SK-N-SH (cell line): Measurements from ENCODE around the gene ZCCHC14. TPM values are rescaled to one million over a fixed set of nuclear protein-coding genes. Genes with fewer than 3 reads are reported as not detected.
"Not testable (repeated sequence)": the region's sequence is repeated elsewhere in the genome, so short reads cannot be mapped to it uniquely, and the experiment has no call there.

ENCODE experiments used
- CTCF ChIA-PET: fragments of 300-600, 350-600 bp; formaldehyde crosslinking; extraction: SDS; loops from one replicate; lab custom pipeline; 2021; lab: Yijun Ruan, JAX
- POLR2A ChIA-PET: fragments of 350-600 bp; sonication (Branson Sonifier 250); formaldehyde crosslinking; extraction: SDS; loops from one replicate; lab custom pipeline; 2020; ENCODE audit warnings: antibody characterized with exemption, inconsistent platforms; lab: Yijun Ruan, JAX
- DNase-seq: peaks from one replicate; pipeline ENCODE4 v3.0.0; 2012
- H2AFZ ChIP-seq: fragments of 200-600 bp; sonication (generic); 2 replicates; pipeline ENCODE4 v1.8.1; 2016; ENCODE audit warnings: antibody characterized with exemption, mild to moderate bottlenecking, low read depth
- H3F3A ChIP-seq: fragments of 200-600 bp; sonication (generic); replicated peaks from 2 replicates; pipeline ENCODE3; 2016; ENCODE audit warnings: antibody characterized with exemption, mild to moderate bottlenecking; ENCODE audit not compliant: insufficient read depth
- H3K27ac ChIP-seq, 2 experiments: fragments of 200-500 bp in 1 of 2; fragments of 200-600 bp in 1 of 2; sonication (Bioruptor generic) in 1 of 2; sonication (generic), shearing (Covaris generic) in 1 of 2; 2 replicates each; pipeline versions ENCODE4 v1.5.1 to v1.6.1; 2014 to 2016; ENCODE audit warnings: low read depth in 2 of 2, inconsistent platforms in 1 of 2, low read length in 1 of 2, mild to moderate bottlenecking in 1 of 2, mixed read lengths in 1 of 2
- H3K27me3 ChIP-seq: fragments of 200-600 bp; sonication (generic), shearing (Covaris generic); 2 replicates; pipeline ENCODE4 v1.6.1; 2016; ENCODE audit warnings: mixed run types; ENCODE audit not compliant: insufficient read depth
- H3K36me3 ChIP-seq, 2 experiments: fragments of 200-500 bp in 1 of 2; fragments of 200-600 bp in 1 of 2; sonication (Bioruptor generic) in 1 of 2; sonication (generic) in 1 of 2; replicated peaks in 1 of 2; 2 replicates each; pipeline versions ENCODE3 to v1.5.1; 2014 to 2016; ENCODE audit warnings: low read length in 1 of 2, mild to moderate bottlenecking in 1 of 2; ENCODE audit not compliant: insufficient read depth in 2 of 2, control insufficient read depth in 1 of 2
- H3K4me1 ChIP-seq, 2 experiments: fragments of 200-500 bp in 1 of 2; fragments of 200-600 bp in 1 of 2; sonication (Bioruptor generic) in 1 of 2; sonication (generic), shearing (Covaris generic) in 1 of 2; 2 replicates each; pipeline versions ENCODE4 v1.5.1 to v1.6.1; 2014 to 2016; ENCODE audit warnings: low read depth in 1 of 2, low read length in 1 of 2, mixed run types in 1 of 2; ENCODE audit not compliant: insufficient read depth in 2 of 2, control insufficient read depth in 1 of 2
- H3K4me2 ChIP-seq: fragments of 200-600 bp; sonication (generic), shearing (Covaris generic); 2 replicates; pipeline ENCODE4 v1.6.1; 2017; ENCODE audit warnings: mixed run types
- H3K4me3 ChIP-seq, 2 experiments: fragments of 200-500 bp in 1 of 2; fragments of 200-600 bp in 1 of 2; sonication (Bioruptor generic) in 1 of 2; sonication (generic), shearing (Covaris generic) in 1 of 2; 2 replicates each; pipeline versions ENCODE4 v1.5.1 to v1.8.1; 2014 to 2016; ENCODE audit warnings: low read depth in 2 of 2, inconsistent platforms in 1 of 2, low read length in 1 of 2, mild to moderate bottlenecking in 1 of 2, mixed read lengths in 1 of 2, moderate library complexity in 1 of 2
- H3K79me2 ChIP-seq: fragments of 200-600 bp; sonication (generic); 2 replicates; pipeline ENCODE4 v1.8.1; 2017; ENCODE audit warnings: mild to moderate bottlenecking; ENCODE audit not compliant: insufficient read depth
- H3K9ac ChIP-seq: fragments of 200-600 bp; sonication (generic); 2 replicates; pipeline ENCODE4 v1.6.1; 2017; ENCODE audit warnings: mixed run types
- H3K9me2 ChIP-seq: fragments of 200-600 bp; sonication (generic); 2 replicates; pipeline ENCODE4 v1.6.1; 2017; ENCODE audit warnings: mixed run types
- H3K9me3 ChIP-seq: fragments of 200-600 bp; sonication (generic); 2 replicates; pipeline ENCODE4 v1.6.1; 2017; ENCODE audit warnings: mixed run types, mild to moderate bottlenecking, moderate library complexity
- H4K20me1 ChIP-seq: fragments of 200-600 bp; sonication (generic); 2 replicates; pipeline ENCODE4 v1.6.1; 2017; ENCODE audit warnings: mild to moderate bottlenecking, mixed run types; ENCODE audit not compliant: insufficient read depth
- ELF1 ChIP-seq: IDR thresholded peaks from 2 replicates; pipeline ENCODE4 v1.4.0; 2012
- EZH2phosphoT487 ChIP-seq: fragments of 200-600 bp; sonication (generic); IDR thresholded peaks from 2 replicates; pipeline ENCODE4 v1.6.1; 2017; ENCODE audit warnings: low read depth, mixed run types, mild to moderate bottlenecking, antibody characterized with exemption, moderate library complexity, borderline replicate concordance
- FOXM1 ChIP-seq: IDR thresholded peaks from 2 replicates; pipeline ENCODE4 v1.4.0; 2012; ENCODE audit warnings: low read depth, mild to moderate bottlenecking
- MEF2A ChIP-seq: IDR thresholded peaks from 2 replicates; pipeline ENCODE4 v1.4.0; 2012; ENCODE audit warnings: low read depth, borderline replicate concordance
- PBX3 ChIP-seq: IDR thresholded peaks from 2 replicates; pipeline ENCODE4; 2012
- REST ChIP-seq: IDR thresholded peaks from 2 replicates; pipeline ENCODE4 v1.6.1; 2012; ENCODE audit warnings: mild to moderate bottlenecking, low read depth, low read length, moderate library complexity
- SIN3A ChIP-seq: IDR thresholded peaks from 2 replicates; pipeline ENCODE4 v1.6.1; 2012; ENCODE audit warnings: low read depth, mild to moderate bottlenecking, low read length, moderate library complexity, borderline replicate concordance
- SMC3 ChIP-seq: IDR thresholded peaks from 2 replicates; pipeline ENCODE4 v1.6.1; 2012; ENCODE audit warnings: low read depth, low read length, improper control_type of control experiment
- TEAD4 ChIP-seq: IDR thresholded peaks from 2 replicates; pipeline ENCODE4 v1.4.0; 2012; ENCODE audit warnings: mild to moderate bottlenecking, borderline replicate concordance; ENCODE audit not compliant: insufficient read depth
- YY1 ChIP-seq: IDR thresholded peaks from 2 replicates; pipeline ENCODE4 v1.4.0; 2012; ENCODE audit warnings: low read depth, mild to moderate bottlenecking
- WGBS: methylation state at CpG from one replicate; pipeline ENCODE4 v1.1.6; 2017; ENCODE audit warnings: low lambda C conversion rate; 5-methylcytosine and 5-hydroxymethylcytosine counted together
- polyA plus RNA-seq, 3 experiments: library from polyadenylated mRNA; depleted of rRNA; stranded (reverse); fragments of >200 nt; gene quantifications; 2 replicates each; pipeline ENCODE4 v1.2.3, GENCODE V29; 2012
- TF ChIP-seq, protein P1 (sequence below): fragments of 150-350 bp; IDR thresholded peaks from 2 replicates; pipeline ENCODE4 v1.6.1; 2016; ENCODE audit warnings: mild to moderate bottlenecking, low read depth, low read length

ZCCHC14 gene
- polyA plus RNA-seq, 1 of the 3 experiments (the other 2 are of a cell fraction): 5.7 TPM

DNA sequence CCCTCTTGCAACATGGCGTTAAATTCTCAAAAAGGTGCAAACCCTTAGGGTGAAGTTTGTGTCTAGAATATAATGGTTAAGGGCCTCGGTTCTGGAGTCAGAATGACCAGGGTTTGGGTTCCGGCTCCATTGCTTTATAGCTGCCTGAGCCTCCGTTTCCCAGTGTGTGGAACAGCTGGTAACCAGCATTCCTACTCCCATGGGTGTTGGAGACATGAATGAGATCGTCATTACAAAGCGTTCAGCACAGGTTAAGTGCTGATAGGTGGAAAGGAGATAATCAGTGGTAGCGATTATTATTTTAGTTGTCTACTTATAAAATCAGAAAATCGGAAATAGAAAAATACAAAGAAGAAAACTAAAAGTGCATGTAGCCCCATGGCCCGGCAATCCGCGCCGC, 23.5 kb upstream of the ZCCHC14 start (continued):
- no peak for TF ChIP-seq REST
- no peak for TF ChIP-seq TEAD4
- no peak for TF ChIP-seq YY1
- TF ChIP-seq MEF2A: no peak

- POLR2A ChIA-PET: no interaction called here
- H3K36me3 ChIP-seq: no peaks in the 10 kb centered on the region
- H3K9me2 ChIP-seq: no peaks in the 10 kb centered on the region
- WGBS: 86% methylated on average over 15 of the region's 19 CpGs
- no peaks in the 10 kb centered on the region for H4K20me1 ChIP-seq
- CTCF ChIA-PET: interaction anchor here (0.6 to 1.2 kb wide), 2 partner anchors 20 to 55 kb away, joined by 3 read pairs; no protein-coding TSS in a partner anchor
- TF ChIP-seq SIN3A (no peak), TEAD4 (no peak), PBX3 (no peak), MEF2A (no peak), ELF1 (no peak), SMC3 (no peak), YY1 (no peak), EZH2phosphoT487 (no peak), FOXM1 (no peak)
- TF ChIP-seq, protein P1, sequence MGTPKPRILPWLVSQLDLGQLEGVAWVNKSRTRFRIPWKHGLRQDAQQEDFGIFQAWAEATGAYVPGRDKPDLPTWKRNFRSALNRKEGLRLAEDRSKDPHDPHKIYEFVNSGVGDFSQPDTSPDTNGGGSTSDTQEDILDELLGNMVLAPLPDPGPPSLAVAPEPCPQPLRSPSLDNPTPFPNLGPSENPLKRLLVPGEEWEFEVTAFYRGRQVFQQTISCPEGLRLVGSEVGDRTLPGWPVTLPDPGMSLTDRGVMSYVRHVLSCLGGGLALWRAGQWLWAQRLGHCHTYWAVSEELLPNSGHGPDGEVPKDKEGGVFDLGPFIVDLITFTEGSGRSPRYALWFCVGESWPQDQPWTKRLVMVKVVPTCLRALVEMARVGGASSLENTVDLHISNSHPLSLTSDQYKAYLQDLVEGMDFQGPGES: no peak
- no peak overlapping the region for H3K27ac ChIP-seq
- DNase-seq: no peak
- no peak overlapping the region for H3K4me2 ChIP-seq
- no peaks in the 10 kb centered on the region for H3K79me2 ChIP-seq
- H3K27me3 ChIP-seq: no peaks in the 10 kb centered on the region
- H2AFZ ChIP-seq: no peak overlapping the region
- H3K4me3 ChIP-seq: no peak overlapping the region
- H3F3A ChIP-seq: no peaks in the 10 kb centered on the region
- no peaks in the 10 kb centered on the region for H3K9me3 ChIP-seq
- H3K9ac ChIP-seq: no peak overlapping the region
- H3K4me1 ChIP-seq: peaks cover 3 to 14% of the 10 kb centered on the region in 2 experiments; a peak in 2 of 4 replicates
Measured at GRCh38 chr16:87515475-87516330, 22.9 kb upstream of the ZCCHC14 start.

DNA sequence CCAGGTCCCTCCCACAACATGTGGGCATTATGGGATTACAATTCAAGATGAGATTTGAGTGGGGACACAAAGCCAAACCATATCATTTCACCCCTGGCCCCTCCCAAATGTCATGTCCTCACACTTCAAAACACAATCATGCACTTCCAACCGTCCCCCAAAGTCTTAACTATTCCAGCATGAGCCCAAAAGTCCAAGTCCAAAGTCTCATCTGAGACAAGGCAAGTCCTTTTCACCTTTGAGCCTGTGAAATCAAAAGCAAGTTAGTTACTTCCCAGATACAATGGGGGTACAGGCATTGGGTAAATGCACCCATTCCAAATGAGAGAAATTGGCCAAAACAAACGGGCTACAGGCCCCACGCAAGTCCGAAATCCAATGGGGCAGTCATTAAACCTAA, 17.0 kb upstream of the ZCCHC14 start:
- CTCF ChIA-PET, POLR2A ChIA-PET: not testable (repeated sequence)

More for the DNA sequence above, 17.0 kb upstream of the ZCCHC14 start:
- not testable (repeated sequence) for H3K9me2 ChIP-seq, H3K4me2 ChIP-seq, H3K9me3 ChIP-seq, H2AFZ ChIP-seq, H3F3A ChIP-seq, H3K27ac ChIP-seq, H3K4me3 ChIP-seq, H3K79me2 ChIP-seq, H3K36me3 ChIP-seq, H3K27me3 ChIP-seq, H3K9ac ChIP-seq, H4K20me1 ChIP-seq, DNase-seq, H3K4me1 ChIP-seq
- WGBS: 44% methylated on average over 4 of the region's 4 CpGs
